ENCODE data around the gene GCN1.
"Not testable (repeated sequence)": the region's sequence is repeated elsewhere in the genome, so short reads cannot be mapped to it uniquely, and the experiment has no call there.

- TF ChIP-seq CTCF (IDR thresholded peaks at IDR 0.05; ENCODE audit: insufficient read depth, low read length); POLR2AphosphoS5 (IDR thresholded peaks at IDR 0.05; ENCODE audit: low read depth); SPI1 (IDR thresholded peaks at IDR 0.05; ENCODE audit: borderline replicate concordance, low read depth); GABPA (IDR thresholded peaks at IDR 0.05; ENCODE audit: low read depth): not testable (repeated sequence)
These were observed 42.3 kb upstream of the GCN1 start for GRCh38 chr12:120236809-120237208.

All from HL-60 (cell line).